T-helper 9 cell (primary cell): Measurements from ENCODE around the gene PTPRN2.
A peak's percentile ranks its signal among the peaks of the same experiment; 100 is the strongest.

Experiments used
- DNase-seq: peaks from one replicate; pipeline ENCODE4 v3.0.0-alpha.2; 2020

The PTPRN2 gene

GRCh38 chr7:158192956-158193355 lies 394.7 kb downstream of the PTPRN2 start:
- no peak for DNase-seq

GRCh38 chr7:158192184-158192835 lies 395.3 kb downstream of the PTPRN2 start:
- no peak for DNase-seq

- no peak for DNase-seq
Measured at GRCh38 chr7:158191671-158192070, 396.0 kb downstream of the PTPRN2 start.

- no peak for DNase-seq
Measured at GRCh38 chr7:158190756-158191155, 396.9 kb downstream of the PTPRN2 start.

GRCh38 chr7:158188676-158189075 lies 398.9 kb downstream of the PTPRN2 start:
- DNase-seq, result no peak

DNA sequence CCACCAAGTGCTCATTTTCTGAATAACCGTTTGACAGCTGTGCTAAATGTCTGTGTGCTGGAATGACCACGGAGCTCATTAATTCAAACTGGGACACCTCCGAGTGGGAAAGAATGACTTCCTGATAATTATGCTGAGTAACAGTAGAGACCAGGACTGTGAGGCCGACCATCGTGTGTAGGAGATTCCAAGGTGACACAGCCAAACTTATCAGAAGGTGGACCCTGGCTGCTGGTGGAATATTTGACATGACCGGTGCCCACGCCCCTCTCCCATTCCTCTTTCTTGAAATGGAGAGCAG lies 400.0 kb downstream of the PTPRN2 start:
- DNase-seq, result no peak

- no peak for DNase-seq
Measured at GRCh38 chr7:158186864-158187693, 400.5 kb downstream of the PTPRN2 start.

DNA sequence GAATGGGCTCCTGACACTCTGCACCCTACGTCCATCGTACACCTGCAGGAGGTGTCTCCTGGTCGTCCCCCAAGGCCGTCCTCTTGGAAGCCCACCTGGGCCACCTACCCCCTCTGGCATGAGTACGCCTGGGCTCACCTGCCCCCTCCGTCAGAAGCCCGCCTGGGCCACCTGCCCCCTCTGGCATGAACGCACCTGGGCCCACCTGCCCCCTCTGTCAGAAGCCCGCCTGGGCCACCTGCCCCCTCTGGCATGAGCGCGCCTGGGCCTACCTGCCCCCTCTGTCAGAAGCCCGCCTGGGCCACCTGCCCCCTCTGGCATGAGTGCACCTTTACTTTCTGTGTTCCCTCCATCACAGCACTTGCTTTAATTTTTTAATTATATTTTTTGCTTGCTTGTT lies 401.2 kb downstream of the PTPRN2 start:
- no peak for DNase-seq

- no peak for DNase-seq
Measured at GRCh38 chr7:158185653-158186052, 402.0 kb downstream of the PTPRN2 start.

DNA sequence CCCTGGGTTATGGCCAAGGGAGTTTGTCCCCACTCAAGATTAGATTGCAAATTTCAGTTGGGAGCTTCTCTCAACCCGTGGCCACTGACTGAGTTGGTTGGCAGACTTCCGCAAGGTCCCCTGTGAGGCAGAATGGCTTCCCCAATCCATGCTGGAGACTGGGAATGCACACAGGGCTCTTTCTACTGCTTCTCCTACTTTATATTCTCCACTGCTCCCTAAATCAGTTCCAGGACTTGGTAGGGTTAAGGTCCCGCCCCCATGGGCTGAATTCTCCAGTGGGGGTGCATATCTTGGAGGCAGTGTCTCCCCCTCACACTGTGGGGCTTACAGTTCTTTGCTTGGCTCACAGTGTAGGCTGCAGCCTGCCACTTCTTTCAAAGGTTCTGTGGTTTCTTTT lies 404.2 kb downstream of the PTPRN2 start:
- no peak for DNase-seq

GRCh38 chr7:158176561-158177173 lies 411.0 kb downstream of the PTPRN2 start:
- DNase-seq, result no peak

DNA sequence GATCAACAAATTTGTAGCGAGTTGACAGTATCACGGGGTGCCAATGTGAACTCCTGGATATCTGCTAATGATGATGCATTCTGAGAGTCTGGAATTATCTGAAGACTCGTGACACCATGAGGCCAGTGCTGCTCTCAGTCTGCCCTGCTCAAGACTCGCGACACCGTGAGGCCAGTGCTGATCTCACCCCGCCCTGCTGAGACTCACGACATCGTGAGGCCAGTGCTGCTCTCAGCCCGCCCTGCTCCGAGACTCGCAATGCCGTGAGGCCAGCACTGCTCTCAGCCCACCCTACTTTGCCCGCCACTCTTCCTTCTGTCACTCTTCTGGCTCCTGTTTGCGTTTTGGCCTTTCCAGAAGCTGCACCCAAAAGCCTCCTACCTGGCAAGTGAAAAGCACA lies 411.8 kb downstream of the PTPRN2 start:
- no peak for DNase-seq

GRCh38 chr7:158174947-158175346 lies 412.7 kb downstream of the PTPRN2 start:
- DNase-seq, result no peak

DNA sequence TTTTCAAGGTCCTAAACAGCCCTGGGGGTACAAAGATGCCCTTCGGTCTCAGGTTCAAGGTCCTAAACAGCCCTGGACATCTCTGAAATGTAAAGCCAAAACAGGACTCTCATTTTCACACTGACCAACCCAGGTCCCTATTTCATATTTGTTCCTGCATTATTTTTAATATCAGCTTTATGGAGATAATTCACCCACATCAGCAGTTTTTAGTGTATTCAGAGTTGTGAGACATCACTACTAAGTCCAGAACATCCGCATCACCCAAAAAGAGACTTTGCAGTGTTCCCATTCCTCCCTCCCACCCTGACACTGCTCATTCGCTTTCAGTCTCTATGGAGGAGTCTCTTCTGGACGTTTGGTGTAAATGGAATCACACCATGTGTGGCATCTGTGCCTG lies 420.2 kb downstream of the PTPRN2 start:
- DNase-seq, result no peak

GRCh38 chr7:158166386-158167340 lies 421.0 kb downstream of the PTPRN2 start:
- no peak for DNase-seq

DNA sequence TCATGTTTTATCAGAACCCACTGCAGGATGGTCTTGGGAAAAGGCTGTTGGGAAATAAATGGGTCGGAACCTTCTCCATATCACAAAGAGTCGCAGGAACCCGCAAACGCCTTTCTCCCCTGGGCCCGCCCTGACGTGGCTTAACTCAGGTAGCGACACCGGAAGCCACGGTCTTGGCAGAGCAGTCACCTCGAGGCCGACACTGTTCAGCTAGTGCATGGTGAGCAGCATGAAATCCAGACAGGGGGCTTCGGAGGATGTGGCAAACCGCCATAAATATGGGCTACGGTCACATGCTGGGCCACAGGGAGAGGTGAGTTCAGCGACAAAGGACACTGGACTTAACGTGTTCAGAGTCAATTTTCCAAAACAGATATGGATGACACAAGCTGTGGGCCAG lies 421.9 kb downstream of the PTPRN2 start:
- DNase-seq, result no peak

- DNase-seq, result no peak
Measured at GRCh38 chr7:158164101-158165095, 423.2 kb downstream of the PTPRN2 start.

DNA sequence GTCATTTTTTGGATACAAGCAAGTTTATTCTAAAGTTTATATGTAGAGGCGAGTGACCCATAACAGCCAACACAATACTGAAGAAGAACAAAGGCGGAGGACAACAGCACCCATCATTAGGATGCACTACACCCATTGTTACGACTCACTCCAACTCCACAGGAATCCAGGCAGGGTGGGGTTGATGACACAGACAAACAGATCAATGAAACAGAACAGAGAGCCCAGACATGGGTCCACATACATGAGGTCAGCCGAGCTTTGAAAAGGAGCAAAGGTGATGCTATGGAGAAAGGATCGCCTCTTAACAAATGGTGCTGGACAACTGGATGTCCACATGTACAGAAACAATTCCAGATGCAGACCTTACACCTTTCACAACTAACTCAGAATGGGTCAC lies 426.4 kb downstream of the PTPRN2 start:
- no peak for DNase-seq

DNA sequence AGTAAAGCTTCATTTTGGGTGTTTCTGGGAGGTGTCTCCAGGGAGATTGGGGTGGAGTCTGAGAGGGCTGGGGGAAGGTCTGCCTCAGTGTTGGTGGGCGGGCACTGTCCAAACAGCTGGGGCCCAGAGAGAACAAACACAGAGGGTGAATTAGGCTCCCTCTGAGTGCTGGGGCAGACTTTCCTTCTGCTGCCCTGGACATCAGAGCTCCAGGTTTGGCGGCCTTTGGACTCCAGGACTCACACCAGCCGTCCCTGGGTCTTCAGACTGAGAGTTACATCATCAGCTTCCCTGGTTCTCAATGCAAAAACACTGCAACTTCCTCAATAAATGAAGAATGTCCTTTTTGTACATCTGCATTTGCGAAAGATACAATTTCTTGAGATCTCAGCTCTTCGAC lies 427.4 kb downstream of the PTPRN2 start:
- DNase-seq, result no peak

DNA sequence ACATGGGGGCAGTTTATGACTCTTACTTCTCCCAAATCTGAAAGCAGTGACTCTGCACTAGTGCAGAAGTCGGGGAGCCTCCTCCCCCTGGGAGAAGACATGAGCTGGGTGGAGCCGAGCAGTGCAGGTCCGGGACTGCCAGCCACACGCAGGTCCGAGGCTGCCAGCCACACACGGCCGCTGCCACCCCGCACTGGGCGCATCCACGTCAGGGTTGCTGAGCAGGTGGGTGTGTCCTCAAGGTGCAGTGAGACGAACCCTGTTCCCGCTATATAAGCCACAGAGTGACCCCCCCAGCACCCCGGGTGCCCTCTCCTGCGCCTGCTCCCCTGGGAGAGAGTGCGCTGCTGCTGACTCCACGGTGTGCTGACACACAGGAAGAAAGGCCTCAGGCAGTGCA lies 430.2 kb downstream of the PTPRN2 start:
- DNase-seq, result no peak

DNA sequence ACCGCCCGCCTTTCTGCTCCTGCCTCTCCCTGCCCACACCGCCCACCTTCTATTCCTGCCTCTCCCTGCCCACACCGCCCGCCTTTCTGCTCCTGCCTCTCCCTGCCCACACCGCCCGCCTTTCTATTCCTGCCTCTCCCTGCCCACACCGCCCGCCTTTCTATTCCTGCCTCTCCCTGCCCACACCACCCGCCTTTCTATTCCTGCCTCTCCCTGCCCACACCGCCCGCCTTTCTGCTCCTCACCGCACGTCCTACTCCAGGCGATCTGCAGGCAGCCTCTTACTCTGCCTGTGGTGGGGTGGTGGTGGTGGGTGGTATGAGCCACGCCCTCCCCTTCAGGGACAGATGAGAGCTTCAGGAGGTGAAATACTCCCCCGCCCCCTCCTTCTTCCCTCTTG lies 436.4 kb downstream of the PTPRN2 start:
- peak; percentile 5 for DNase-seq

DNA sequence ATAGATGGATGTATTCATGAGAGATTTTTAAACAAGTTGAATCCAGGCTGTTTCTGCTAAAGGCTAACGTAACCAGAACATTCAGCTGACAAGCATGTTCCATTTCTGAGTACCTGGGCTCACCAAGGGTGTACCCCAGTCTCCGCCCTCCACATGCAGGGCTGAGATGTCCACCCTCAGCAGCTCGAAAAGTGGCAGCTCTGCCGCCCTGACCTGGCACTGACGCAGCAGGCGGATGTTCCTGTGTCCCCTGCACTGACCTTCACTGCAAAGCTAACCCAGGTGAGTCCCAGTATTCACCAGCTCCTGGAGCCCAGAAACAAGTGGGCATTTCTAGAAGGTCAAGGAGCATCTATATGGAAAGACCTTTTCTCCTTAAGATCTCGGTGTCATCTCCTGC lies 437.4 kb downstream of the PTPRN2 start:
- no peak for DNase-seq
